Measurements from ENCODE around the gene CLCN7.
"Not testable (repeated sequence)": the region's sequence is repeated elsewhere in the genome, so short reads cannot be mapped to it uniquely, and the experiment has no call there.

Gene CLCN7

GRCh38 chr16:1485847-1486496, 11.1 kb upstream of the CLCN7 start:
- DNase-seq: no peak

GRCh38 chr16:1481906-1482835, 7.3 kb upstream of the CLCN7 start:
- no peak for DNase-seq

- DNase-seq: not testable (repeated sequence)
These were observed 4.1 kb upstream of the CLCN7 start for GRCh38 chr16:1478937-1479336.

- DNase-seq: no peak
These were observed 2.2 kb upstream of the CLCN7 start for GRCh38 chr16:1477033-1477432.

- no peak for DNase-seq
These were observed 805 bp upstream of the CLCN7 start for GRCh38 chr16:1475552-1476114.

GRCh38 chr16:1474082-1474795, 589 bp downstream of the CLCN7 start:
- peak; percentile 16 for DNase-seq

GRCh38 chr16:1472974-1473373, 1.9 kb downstream of the CLCN7 start:
- no peak for DNase-seq

GRCh38 chr16:1471569-1472194, 3.1 kb downstream of the CLCN7 start:
- DNase-seq: no peak

GRCh38 chr16:1470481-1471251, 4.2 kb downstream of the CLCN7 start:
- no peak for DNase-seq

GRCh38 chr16:1469693-1470201, 5.1 kb downstream of the CLCN7 start:
- no peak for DNase-seq

GRCh38 chr16:1469141-1469540, 5.7 kb downstream of the CLCN7 start:
- DNase-seq: not testable (repeated sequence)

GRCh38 chr16:1468426-1468810, 6.4 kb downstream of the CLCN7 start:
- DNase-seq: no peak

GRCh38 chr16:1466968-1467521, 7.8 kb downstream of the CLCN7 start:
- peak; percentile 48 for DNase-seq

GRCh38 chr16:1466054-1466453, 8.8 kb downstream of the CLCN7 start:
- DNase-seq: no peak

GRCh38 chr16:1465567-1465915, 9.3 kb downstream of the CLCN7 start:
- DNase-seq: no peak

- no peak for DNase-seq
These were observed 9.8 kb downstream of the CLCN7 start for GRCh38 chr16:1464894-1465566.

GRCh38 chr16:1464196-1464893, 10.5 kb downstream of the CLCN7 start:
- no peak for DNase-seq

GRCh38 chr16:1461146-1461545, 13.7 kb downstream of the CLCN7 start:
- DNase-seq: no peak

GRCh38 chr16:1460602-1461138, 14.2 kb downstream of the CLCN7 start:
- no peak for DNase-seq

GRCh38 chr16:1459967-1460366, 14.9 kb downstream of the CLCN7 start:
- no peak for DNase-seq
